ENCODE measurements around the gene PODN.

Gene PODN

DNA sequence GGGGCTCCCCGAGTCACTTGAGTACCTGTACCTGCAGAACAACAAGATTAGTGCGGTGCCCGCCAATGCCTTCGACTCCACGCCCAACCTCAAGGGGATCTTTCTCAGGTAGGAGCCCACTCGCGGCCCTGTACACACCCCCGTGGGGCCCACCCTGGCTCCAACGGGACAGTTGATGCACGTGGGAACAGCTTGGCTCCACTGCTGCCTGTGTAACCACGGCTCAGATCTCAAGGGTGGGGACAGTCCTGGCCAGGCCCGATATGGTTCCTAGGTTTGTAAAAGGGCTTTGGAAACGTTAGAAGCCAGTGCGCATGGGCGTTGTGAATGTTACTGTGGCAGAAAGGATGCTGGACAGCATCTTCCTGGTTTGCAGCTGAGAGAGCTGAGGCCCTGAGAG lies 18.8 kb downstream of the PODN start:
- Histone ChIP-seq H3K27ac (no peak overlapping the region), H3K27me3 (ENCODE audit: insufficient read depth, low read depth) (no peaks in the 10 kb centered on the region), H3K4me2 (no peak overlapping the region), H3K4me1 (ENCODE audit: low read depth, poor library complexity, severe bottlenecking) (no peaks in the 10 kb centered on the region), H4K20me1 (ENCODE audit: insufficient read depth) (no peaks in the 10 kb centered on the region), H3K79me2 (ENCODE audit: insufficient read depth, low read depth) (no peaks in the 10 kb centered on the region), H3K9ac (no peak overlapping the region), H3K36me3 (ENCODE audit: insufficient read depth) (no peaks in the 10 kb centered on the region), H3K4me3 (IDR thresholded peaks at IDR 0.05; ENCODE audit: insufficient read depth, low read depth, low read length) (no peak overlapping the region), H2AFZ (ENCODE audit: low read depth) (no peak overlapping the region)
- TF ChIP-seq, protein P1, sequence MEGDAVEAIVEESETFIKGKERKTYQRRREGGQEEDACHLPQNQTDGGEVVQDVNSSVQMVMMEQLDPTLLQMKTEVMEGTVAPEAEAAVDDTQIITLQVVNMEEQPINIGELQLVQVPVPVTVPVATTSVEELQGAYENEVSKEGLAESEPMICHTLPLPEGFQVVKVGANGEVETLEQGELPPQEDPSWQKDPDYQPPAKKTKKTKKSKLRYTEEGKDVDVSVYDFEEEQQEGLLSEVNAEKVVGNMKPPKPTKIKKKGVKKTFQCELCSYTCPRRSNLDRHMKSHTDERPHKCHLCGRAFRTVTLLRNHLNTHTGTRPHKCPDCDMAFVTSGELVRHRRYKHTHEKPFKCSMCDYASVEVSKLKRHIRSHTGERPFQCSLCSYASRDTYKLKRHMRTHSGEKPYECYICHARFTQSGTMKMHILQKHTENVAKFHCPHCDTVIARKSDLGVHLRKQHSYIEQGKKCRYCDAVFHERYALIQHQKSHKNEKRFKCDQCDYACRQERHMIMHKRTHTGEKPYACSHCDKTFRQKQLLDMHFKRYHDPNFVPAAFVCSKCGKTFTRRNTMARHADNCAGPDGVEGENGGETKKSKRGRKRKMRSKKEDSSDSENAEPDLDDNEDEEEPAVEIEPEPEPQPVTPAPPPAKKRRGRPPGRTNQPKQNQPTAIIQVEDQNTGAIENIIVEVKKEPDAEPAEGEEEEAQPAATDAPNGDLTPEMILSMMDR (conservative IDR thresholded peaks at IDR 0.05; ENCODE audit: low read depth, low read length): no peak

DNA sequence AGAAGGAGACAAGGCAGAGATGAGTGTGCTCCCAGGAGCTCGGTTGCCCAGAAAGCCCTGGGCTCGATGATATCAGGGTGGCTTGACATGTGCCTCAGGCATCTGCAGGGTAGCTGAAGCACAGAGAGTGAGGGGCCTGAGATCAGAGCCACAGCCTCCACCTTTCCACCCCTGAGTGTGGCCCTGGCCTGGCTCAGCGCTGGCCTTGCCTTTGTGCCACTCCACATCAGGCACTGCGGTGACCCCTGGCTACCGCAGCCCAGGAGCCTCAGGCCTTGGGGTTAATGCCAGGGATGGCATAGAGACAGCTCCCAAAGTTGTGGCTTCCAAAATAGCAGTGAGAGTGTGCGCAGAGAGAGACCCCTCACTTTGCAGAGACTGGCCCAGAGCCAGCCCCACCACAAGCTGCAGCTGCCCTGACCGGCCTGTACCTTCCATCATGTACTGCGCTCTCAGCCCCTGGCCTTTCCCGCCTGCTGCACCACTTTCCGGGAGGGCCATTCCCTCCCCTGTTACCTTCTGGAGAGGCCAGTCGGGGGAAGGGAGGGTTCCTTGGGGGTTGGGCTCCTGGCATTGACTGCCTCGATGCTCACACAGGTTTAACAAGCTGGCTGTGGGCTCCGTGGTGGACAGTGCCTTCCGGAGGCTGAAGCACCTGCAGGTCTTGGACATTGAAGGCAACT lies 19.5 kb downstream of the PODN start:
- Histone ChIP-seq H3K9ac (no peak overlapping the region), H3K4me1 (ENCODE audit: low read depth, poor library complexity, severe bottlenecking) (no peaks in the 10 kb centered on the region), H3K36me3 (ENCODE audit: insufficient read depth) (no peaks in the 10 kb centered on the region), H3K79me2 (ENCODE audit: insufficient read depth, low read depth) (no peaks in the 10 kb centered on the region), H4K20me1 (ENCODE audit: insufficient read depth) (no peaks in the 10 kb centered on the region), H3K27me3 (ENCODE audit: insufficient read depth, low read depth) (no peaks in the 10 kb centered on the region), H2AFZ (ENCODE audit: low read depth) (no peak overlapping the region), H3K27ac (no peak overlapping the region), H3K4me3 (IDR thresholded peaks at IDR 0.05; ENCODE audit: insufficient read depth, low read depth, low read length) (no peak overlapping the region), H3K4me2 (no peak overlapping the region)
- TF ChIP-seq, protein P1 (conservative IDR thresholded peaks at IDR 0.05; ENCODE audit: low read depth, low read length): no peak

DNA sequence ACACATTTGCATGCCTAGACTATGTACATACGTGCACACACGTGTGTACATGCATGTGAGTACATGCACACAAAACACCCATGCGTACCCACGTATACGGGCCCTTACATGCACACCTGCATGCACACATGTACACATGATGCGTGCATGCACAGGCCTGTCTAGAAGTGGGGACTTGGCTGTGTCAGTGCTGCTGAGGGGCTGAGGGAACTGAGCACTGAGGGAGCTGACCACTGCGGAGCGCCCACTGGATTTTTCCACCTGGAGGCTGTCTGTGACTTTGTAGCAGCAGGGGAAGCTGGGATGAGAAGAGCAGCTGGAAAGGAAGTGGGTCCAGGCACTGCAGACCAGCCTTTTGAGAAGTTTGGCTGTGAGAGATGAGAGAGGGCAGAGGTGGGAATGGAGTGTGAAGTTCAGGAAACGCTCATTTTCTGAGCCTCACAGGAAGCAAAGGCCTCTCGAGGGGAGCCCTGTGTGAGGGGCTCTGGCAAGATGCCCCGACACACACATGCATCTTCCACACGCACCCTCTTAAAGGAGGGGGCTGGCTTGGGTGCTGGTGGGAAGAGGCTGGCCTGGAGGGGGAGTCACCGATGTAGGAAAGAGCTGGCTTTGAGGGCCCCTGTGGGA lies 20.9 kb downstream of the PODN start:
- no peak overlapping the region for H3K4me2 ChIP-seq
- TF ChIP-seq, protein P1 (conservative IDR thresholded peaks at IDR 0.05; ENCODE audit: low read depth, low read length): no peak
- no peaks in the 10 kb centered on the region for H3K36me3 ChIP-seq (ENCODE audit: insufficient read depth)
- no peaks in the 10 kb centered on the region for H3K4me1 ChIP-seq (ENCODE audit: low read depth, poor library complexity, severe bottlenecking)
- H3K27ac ChIP-seq: no peak overlapping the region
- H3K27me3 ChIP-seq (ENCODE audit: insufficient read depth, low read depth): no peaks in the 10 kb centered on the region
- no peak overlapping the region for H2AFZ ChIP-seq (ENCODE audit: low read depth)
- H4K20me1 ChIP-seq (ENCODE audit: insufficient read depth): no peaks in the 10 kb centered on the region
- no peak overlapping the region for H3K4me3 ChIP-seq (IDR thresholded peaks at IDR 0.05; ENCODE audit: insufficient read depth, low read depth, low read length)
- H3K9ac ChIP-seq: no peak overlapping the region
- no peaks in the 10 kb centered on the region for H3K79me2 ChIP-seq (ENCODE audit: insufficient read depth, low read depth)

DNA sequence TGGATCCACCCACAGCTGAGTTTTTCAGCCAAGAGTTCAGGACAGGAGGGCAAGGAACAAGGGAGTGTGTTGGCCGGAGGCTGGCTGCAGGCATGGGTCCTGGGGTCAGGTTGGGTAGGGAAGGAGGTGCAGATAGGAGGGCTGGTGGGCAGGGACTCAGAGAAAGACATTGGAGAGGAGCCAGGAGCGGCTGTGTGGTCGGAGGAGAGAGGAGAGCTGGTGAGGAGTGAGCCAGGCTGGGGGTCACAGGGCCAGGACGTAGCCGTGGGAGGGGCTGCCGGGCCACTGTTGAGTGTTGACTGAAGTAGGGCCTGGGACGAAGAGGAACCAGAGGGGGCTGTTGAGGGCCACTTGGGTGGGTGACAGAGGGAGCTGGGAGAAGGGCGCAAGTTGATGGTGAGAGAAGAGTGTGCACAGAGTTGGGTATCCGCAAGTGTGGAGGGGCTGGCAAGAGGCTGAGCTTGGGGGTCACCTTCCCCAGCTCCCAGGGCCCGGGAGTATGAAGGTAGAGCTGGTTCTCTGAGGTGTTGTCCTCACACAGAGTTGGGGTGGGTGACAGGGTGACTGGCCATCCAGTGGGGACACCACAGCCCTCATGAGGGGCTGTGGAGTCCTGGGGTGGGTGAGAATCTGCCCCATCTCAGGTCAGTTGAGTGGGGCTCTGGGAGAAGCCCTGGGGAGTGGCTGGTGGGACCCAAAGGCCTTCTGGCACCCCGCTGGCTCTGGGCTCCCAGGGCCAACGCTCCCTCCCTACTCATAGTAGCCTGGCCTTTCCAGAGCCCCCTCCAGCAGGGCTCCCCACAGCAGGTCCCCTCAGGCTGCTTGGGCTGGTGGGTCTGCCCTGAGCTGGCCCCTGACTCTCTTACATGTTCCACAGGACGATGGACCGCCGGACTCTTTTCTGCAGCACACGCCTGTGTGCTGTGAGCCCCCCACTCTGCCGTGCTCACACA lies 21.9 kb downstream of the PODN start:
- Histone ChIP-seq H3K4me1 (ENCODE audit: low read depth, poor library complexity, severe bottlenecking) (no peaks in the 10 kb centered on the region), H3K79me2 (ENCODE audit: insufficient read depth, low read depth) (no peaks in the 10 kb centered on the region), H3K4me2 (no peak overlapping the region), H3K27me3 (ENCODE audit: insufficient read depth, low read depth) (no peaks in the 10 kb centered on the region), H3K9ac (no peak overlapping the region), H3K4me3 (IDR thresholded peaks at IDR 0.05; ENCODE audit: insufficient read depth, low read depth, low read length) (no peak overlapping the region), H3K36me3 (ENCODE audit: insufficient read depth) (no peaks in the 10 kb centered on the region), H4K20me1 (ENCODE audit: insufficient read depth) (no peaks in the 10 kb centered on the region), H2AFZ (ENCODE audit: low read depth) (no peak overlapping the region), H3K27ac (no peak overlapping the region)
- TF ChIP-seq, protein P1 (conservative IDR thresholded peaks at IDR 0.05; ENCODE audit: low read depth, low read length): no peak
